ENCODE measurements around the gene FAM114A1. TPM values are rescaled to one million over a fixed set of nuclear protein-coding genes. Genes with fewer than 3 reads are reported as not detected.

FAM114A1 gene
- total and polyA plus RNA-seq, 2 experiments from 2014 or later, result 13.0 to 14.5 TPM

DNA sequence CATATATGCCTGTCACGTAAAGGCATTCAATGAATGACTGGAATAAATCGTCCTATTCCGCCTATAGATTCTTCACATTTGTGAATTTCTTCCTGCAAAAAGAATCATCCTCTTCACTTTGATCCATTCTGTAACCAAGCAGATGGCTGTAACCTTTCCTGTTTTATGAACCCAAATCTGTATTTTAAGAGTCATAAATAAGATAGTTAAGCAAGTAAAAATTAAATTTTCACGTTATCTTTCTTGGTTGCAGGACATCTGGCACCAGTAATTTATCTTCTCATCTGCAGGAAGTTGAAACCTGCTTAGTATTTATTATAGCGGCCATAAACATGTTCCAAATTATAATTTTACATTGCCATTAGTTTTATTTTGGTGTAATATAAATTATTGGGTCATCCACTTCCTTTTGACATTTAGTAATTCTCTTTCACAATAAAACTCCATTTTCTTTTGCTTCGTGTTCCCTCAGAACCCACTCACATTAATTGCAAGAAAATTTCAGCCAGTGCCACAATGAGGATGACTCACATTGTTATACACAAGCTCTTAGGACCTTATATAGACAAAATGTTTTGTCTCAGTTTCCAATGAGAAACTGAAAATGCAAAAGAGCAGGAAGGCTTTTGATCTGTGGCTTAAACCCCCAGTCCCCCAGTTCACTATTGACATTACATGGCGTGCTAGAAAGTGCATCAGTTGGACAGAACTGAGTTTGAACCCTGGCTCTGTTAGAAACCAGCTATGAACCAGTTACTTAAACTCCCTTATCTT, 113.5 kb downstream of the FAM114A1 start:
- Histone ChIP-seq H3K4me1 (ENCODE audit: insufficient read depth) (no peaks in the 10 kb centered on the region; the same call in 1 of the 2 replicates), H3K4me2 (no peak overlapping the region), H3K79me2 (replicated peaks; ENCODE audit: insufficient read depth) (no peaks in the 10 kb centered on the region), H4K20me1 (replicated peaks; ENCODE audit: insufficient read depth) (no peaks in the 10 kb centered on the region), H3K36me3 (ENCODE audit: insufficient read depth) (no peaks in the 10 kb centered on the region), H3F3A (replicated peaks; ENCODE audit: low read depth) (no peaks in the 10 kb centered on the region), H3K9me2 (ENCODE audit: insufficient read depth) (no peaks in the 10 kb centered on the region), H3K27ac (ENCODE audit: low read depth) (no peak overlapping the region), H3K4me3 (no peak overlapping the region), H2AFZ (no peak overlapping the region), H3K27me3 (ENCODE audit: insufficient read depth) (no peaks in the 10 kb centered on the region)
- TF ChIP-seq JUNB (IDR thresholded peaks at IDR 0.05; ENCODE audit: unreplicated experiment) (no peak), ZNF114 (CRISPR knock-in tag; IDR thresholded peaks at IDR 0.05) (no peak), EZH2phosphoT487 (IDR thresholded peaks at IDR 0.05; ENCODE audit: unreplicated experiment) (no peak), STAT1 (IDR thresholded peaks at IDR 0.05; ENCODE audit: unreplicated experiment) (no peak), EZH2 (IDR thresholded peaks at IDR 0.05; ENCODE audit: low read depth, unreplicated experiment) (no peak), POLR2AphosphoS5 (IDR thresholded peaks at IDR 0.05; ENCODE audit: low read depth) (no peak), CREB1 (CRISPR knock-in tag; IDR thresholded peaks at IDR 0.05; ENCODE audit: low read depth) (no peak), ZNF331 (CRISPR knock-in tag; IDR thresholded peaks at IDR 0.05; ENCODE audit: low read depth) (no peak), NANOG (IDR thresholded peaks at IDR 0.05; ENCODE audit: borderline replicate concordance) (no peak)
- TF ChIP-seq, protein P1, sequence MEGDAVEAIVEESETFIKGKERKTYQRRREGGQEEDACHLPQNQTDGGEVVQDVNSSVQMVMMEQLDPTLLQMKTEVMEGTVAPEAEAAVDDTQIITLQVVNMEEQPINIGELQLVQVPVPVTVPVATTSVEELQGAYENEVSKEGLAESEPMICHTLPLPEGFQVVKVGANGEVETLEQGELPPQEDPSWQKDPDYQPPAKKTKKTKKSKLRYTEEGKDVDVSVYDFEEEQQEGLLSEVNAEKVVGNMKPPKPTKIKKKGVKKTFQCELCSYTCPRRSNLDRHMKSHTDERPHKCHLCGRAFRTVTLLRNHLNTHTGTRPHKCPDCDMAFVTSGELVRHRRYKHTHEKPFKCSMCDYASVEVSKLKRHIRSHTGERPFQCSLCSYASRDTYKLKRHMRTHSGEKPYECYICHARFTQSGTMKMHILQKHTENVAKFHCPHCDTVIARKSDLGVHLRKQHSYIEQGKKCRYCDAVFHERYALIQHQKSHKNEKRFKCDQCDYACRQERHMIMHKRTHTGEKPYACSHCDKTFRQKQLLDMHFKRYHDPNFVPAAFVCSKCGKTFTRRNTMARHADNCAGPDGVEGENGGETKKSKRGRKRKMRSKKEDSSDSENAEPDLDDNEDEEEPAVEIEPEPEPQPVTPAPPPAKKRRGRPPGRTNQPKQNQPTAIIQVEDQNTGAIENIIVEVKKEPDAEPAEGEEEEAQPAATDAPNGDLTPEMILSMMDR (conservative IDR thresholded peaks at IDR 0.05; ENCODE audit: low read depth in 2 of 2), result no peak
- TF ChIP-seq, protein P2, sequence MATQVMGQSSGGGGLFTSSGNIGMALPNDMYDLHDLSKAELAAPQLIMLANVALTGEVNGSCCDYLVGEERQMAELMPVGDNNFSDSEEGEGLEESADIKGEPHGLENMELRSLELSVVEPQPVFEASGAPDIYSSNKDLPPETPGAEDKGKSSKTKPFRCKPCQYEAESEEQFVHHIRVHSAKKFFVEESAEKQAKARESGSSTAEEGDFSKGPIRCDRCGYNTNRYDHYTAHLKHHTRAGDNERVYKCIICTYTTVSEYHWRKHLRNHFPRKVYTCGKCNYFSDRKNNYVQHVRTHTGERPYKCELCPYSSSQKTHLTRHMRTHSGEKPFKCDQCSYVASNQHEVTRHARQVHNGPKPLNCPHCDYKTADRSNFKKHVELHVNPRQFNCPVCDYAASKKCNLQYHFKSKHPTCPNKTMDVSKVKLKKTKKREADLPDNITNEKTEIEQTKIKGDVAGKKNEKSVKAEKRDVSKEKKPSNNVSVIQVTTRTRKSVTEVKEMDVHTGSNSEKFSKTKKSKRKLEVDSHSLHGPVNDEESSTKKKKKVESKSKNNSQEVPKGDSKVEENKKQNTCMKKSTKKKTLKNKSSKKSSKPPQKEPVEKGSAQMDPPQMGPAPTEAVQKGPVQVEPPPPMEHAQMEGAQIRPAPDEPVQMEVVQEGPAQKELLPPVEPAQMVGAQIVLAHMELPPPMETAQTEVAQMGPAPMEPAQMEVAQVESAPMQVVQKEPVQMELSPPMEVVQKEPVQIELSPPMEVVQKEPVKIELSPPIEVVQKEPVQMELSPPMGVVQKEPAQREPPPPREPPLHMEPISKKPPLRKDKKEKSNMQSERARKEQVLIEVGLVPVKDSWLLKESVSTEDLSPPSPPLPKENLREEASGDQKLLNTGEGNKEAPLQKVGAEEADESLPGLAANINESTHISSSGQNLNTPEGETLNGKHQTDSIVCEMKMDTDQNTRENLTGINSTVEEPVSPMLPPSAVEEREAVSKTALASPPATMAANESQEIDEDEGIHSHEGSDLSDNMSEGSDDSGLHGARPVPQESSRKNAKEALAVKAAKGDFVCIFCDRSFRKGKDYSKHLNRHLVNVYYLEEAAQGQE (IDR thresholded peaks at IDR 0.05; ENCODE audit: unreplicated experiment), result no peak
- TF ChIP-seq, protein P3, sequence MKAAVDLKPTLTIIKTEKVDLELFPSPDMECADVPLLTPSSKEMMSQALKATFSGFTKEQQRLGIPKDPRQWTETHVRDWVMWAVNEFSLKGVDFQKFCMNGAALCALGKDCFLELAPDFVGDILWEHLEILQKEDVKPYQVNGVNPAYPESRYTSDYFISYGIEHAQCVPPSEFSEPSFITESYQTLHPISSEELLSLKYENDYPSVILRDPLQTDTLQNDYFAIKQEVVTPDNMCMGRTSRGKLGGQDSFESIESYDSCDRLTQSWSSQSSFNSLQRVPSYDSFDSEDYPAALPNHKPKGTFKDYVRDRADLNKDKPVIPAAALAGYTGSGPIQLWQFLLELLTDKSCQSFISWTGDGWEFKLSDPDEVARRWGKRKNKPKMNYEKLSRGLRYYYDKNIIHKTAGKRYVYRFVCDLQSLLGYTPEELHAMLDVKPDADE (IDR thresholded peaks at IDR 0.05), result no peak
- TF ChIP-seq, protein P4, sequence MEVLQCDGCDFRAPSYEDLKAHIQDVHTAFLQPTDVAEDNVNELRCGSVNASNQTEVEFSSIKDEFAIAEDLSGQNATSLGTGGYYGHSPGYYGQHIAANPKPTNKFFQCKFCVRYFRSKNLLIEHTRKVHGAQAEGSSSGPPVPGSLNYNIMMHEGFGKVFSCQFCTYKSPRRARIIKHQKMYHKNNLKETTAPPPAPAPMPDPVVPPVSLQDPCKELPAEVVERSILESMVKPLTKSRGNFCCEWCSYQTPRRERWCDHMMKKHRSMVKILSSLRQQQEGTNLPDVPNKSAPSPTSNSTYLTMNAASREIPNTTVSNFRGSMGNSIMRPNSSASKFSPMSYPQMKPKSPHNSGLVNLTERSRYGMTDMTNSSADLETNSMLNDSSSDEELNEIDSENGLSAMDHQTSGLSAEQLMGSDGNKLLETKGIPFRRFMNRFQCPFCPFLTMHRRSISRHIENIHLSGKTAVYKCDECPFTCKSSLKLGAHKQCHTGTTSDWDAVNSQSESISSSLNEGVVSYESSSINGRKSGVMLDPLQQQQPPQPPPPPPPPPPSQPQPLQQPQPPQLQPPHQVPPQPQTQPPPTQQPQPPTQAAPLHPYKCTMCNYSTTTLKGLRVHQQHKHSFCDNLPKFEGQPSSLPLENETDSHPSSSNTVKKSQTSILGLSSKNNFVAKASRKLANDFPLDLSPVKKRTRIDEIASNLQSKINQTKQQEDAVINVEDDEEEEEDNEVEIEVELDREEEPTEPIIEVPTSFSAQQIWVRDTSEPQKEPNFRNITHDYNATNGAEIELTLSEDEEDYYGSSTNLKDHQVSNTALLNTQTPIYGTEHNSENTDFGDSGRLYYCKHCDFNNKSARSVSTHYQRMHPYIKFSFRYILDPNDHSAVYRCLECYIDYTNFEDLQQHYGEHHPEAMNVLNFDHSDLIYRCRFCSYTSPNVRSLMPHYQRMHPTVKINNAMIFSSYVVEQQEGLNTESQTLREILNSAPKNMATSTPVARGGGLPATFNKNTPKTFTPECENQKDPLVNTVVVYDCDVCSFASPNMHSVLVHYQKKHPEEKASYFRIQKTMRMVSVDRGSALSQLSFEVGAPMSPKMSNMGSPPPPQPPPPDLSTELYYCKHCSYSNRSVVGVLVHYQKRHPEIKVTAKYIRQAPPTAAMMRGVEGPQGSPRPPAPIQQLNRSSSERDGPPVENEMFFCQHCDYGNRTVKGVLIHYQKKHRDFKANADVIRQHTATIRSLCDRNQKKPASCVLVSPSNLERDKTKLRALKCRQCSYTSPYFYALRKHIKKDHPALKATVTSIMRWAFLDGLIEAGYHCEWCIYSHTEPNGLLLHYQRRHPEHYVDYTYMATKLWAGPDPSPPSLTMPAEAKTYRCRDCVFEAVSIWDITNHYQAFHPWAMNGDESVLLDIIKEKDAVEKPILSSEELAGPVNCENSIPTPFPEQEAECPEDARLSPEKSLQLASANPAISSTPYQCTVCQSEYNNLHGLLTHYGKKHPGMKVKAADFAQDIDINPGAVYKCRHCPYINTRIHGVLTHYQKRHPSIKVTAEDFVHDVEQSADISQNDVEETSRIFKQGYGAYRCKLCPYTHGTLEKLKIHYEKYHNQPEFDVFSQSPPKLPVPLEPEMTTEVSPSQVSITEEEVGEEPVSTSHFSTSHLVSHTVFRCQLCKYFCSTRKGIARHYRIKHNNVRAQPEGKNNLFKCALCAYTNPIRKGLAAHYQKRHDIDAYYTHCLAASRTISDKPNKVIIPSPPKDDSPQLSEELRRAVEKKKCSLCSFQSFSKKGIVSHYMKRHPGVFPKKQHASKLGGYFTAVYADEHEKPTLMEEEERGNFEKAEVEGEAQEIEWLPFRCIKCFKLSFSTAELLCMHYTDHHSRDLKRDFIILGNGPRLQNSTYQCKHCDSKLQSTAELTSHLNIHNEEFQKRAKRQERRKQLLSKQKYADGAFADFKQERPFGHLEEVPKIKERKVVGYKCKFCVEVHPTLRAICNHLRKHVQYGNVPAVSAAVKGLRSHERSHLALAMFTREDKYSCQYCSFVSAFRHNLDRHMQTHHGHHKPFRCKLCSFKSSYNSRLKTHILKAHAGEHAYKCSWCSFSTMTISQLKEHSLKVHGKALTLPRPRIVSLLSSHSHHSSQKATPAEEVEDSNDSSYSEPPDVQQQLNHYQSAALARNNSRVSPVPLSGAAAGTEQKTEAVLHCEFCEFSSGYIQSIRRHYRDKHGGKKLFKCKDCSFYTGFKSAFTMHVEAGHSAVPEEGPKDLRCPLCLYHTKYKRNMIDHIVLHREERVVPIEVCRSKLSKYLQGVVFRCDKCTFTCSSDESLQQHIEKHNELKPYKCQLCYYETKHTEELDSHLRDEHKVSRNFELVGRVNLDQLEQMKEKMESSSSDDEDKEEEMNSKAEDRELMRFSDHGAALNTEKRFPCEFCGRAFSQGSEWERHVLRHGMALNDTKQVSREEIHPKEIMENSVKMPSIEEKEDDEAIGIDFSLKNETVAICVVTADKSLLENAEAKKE (CRISPR knock-in tag; IDR thresholded peaks at IDR 0.05), result no peak
- ATAC-seq (no peak), DNase-seq (ENCODE audit: low spot score) (no peak)
- Mint-ChIP-seq H3K27me3 (ENCODE audit: insufficient read depth, low read depth, poor library complexity) (peaks cover 10% of the 10 kb centered on the region), H3K4me1 (peaks cover 9% of the 10 kb centered on the region), H3K4me3 (no peak overlapping the region), H3K36me3 (ENCODE audit: low read depth) (no peaks in the 10 kb centered on the region), H3K27ac (no peak overlapping the region), H3K9me3 (no peaks in the 10 kb centered on the region)

Measured in GM23338 (cell line).